ENCODE measurements around the gene ZNF77.
A peak's percentile ranks its signal among the peaks of the same experiment; 100 is the strongest.

DNA sequence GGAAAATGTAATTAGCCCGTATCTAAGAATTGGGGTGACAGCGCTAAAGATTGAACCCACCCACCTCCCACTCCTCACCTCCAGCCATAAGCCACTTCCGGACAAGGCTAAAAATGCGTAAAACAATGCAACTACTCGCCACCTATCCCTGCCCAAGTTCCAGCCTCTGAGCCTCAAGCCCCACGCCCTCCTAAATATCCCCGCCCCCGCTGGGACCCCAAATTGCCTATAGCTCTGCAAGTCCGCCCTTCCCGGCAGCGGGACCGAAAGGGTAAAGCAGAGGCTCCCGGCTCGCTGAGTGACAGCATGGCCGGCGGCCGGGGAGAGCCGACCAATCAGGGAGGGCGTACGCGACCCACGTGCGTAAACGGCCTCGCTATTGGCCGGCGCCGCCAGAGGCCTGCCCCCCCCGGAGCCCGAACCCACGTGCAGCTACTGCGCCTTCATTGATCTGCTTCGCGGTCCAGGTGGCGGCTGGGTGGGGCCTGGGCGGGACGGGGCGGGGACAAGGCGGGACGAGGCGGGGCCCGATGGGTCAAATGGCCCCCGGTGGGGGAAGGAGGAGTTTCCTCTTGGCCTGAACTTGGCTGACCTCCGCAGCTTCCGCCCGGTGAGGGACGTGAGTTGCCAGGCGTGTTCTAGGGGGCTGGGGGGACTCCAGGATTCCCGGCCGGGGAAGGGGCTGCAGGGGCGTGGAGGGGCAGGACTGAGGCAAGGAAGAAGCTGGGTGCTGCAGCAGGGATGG, 32.4 kb upstream of the ZNF77 start, which contains the start of gene TLE6:
- TF ChIP-seq EGR1 (IDR thresholded peaks at IDR 0.05; ENCODE audit: low read depth) (no peak), POLR2AphosphoS5 (IDR thresholded peaks at IDR 0.05; ENCODE audit: low read depth, low read length) (peak; percentile 49), FOSL1 (IDR thresholded peaks at IDR 0.05; ENCODE audit: low read depth) (no peak), REST (IDR thresholded peaks at IDR 0.05; ENCODE audit: low read depth) (no peak), CEBPB (IDR thresholded peaks at IDR 0.05; ENCODE audit: low read depth) (no peak), MAX (IDR thresholded peaks at IDR 0.05) (peak; percentile 96)
- TF ChIP-seq, protein P1, sequence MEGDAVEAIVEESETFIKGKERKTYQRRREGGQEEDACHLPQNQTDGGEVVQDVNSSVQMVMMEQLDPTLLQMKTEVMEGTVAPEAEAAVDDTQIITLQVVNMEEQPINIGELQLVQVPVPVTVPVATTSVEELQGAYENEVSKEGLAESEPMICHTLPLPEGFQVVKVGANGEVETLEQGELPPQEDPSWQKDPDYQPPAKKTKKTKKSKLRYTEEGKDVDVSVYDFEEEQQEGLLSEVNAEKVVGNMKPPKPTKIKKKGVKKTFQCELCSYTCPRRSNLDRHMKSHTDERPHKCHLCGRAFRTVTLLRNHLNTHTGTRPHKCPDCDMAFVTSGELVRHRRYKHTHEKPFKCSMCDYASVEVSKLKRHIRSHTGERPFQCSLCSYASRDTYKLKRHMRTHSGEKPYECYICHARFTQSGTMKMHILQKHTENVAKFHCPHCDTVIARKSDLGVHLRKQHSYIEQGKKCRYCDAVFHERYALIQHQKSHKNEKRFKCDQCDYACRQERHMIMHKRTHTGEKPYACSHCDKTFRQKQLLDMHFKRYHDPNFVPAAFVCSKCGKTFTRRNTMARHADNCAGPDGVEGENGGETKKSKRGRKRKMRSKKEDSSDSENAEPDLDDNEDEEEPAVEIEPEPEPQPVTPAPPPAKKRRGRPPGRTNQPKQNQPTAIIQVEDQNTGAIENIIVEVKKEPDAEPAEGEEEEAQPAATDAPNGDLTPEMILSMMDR (IDR thresholded peaks at IDR 0.05 in 2 of 3, conservative IDR thresholded peaks at IDR 0.05 in 1 of 3; ENCODE audit: borderline replicate concordance in 1 of 3, insufficient read depth in 1 of 3, low read depth in 2 of 3, low read length in 2 of 3), result no peak

Measured in HCT116 (cell line).